Caco-2 (cell line): ENCODE data around the gene TMEM232. TPM values are rescaled to one million over a fixed set of nuclear protein-coding genes. Genes with fewer than 3 reads are reported as not detected.

Source experiments
- BruUV-seq: library from RNA; stranded (reverse); fragments of 400-500 nt; replicated peaks from 2 replicates; lab custom pipeline; 2021; lab: Mats Ljungman, UMichigan
- CTCF ChIA-PET: fragments of 300-600 bp; sonication (Branson Sonifier 250); formaldehyde crosslinking; loops from one replicate; lab custom pipeline; 2022; ENCODE audit warnings: antibody characterized with exemption; lab: Charles Lee
- POLR2A ChIA-PET: fragments of 300-600 bp; sonication (Branson Sonifier 250); formaldehyde crosslinking; loops from one replicate; lab custom pipeline; 2022; ENCODE audit warnings: antibody characterized with exemption; lab: Charles Lee
- DNase-seq, 2 experiments: peaks; one replicate each; pipeline versions ENCODE4 v3.0.0 to v3.0.0-alpha.2; 2020 to 2022
- H3K27me3 ChIP-seq: replicated peaks from 2 replicates; pipeline ENCODE4 v1.6.0; 2011; ENCODE audit warnings: low read length; ENCODE audit not compliant: control insufficient read depth, insufficient read depth
- H3K36me3 ChIP-seq: 2 replicates; pipeline ENCODE4 v1.5.1; 2011; ENCODE audit warnings: low read length; ENCODE audit not compliant: control insufficient read depth, insufficient read depth
- H3K4me1 ChIP-seq: fragments of 250-450 bp; sonication (Bioruptor Pico); 2 replicates; pipeline ENCODE4 v1.5.1; 2020; ENCODE audit warnings: mild to moderate bottlenecking
- H3K4me3 ChIP-seq: 2 replicates; pipeline ENCODE4 v1.5.1; 2011; ENCODE audit warnings: low read depth, mild to moderate bottlenecking, control low read depth, low read length
- H3K9me3 ChIP-seq: fragments of 250-450 bp; sonication (Bioruptor Pico); 2 replicates; pipeline ENCODE4 v1.5.1; 2020; ENCODE audit warnings: mild to moderate bottlenecking, moderate library complexity
- H3K27ac Mint-ChIP-seq: one replicate; pipeline ENCODE4 v1.8.0; 2022; ENCODE audit warnings: mixed read lengths; ENCODE audit not compliant: unreplicated experiment
- H3K27me3 Mint-ChIP-seq: one replicate; pipeline ENCODE4 v1.8.0; 2022; ENCODE audit warnings: mixed read lengths; ENCODE audit not compliant: insufficient read depth, unreplicated experiment
- H3K36me3 Mint-ChIP-seq: one replicate; pipeline ENCODE4 v1.8.0; 2022; ENCODE audit warnings: mild to moderate bottlenecking, mixed read lengths; ENCODE audit not compliant: insufficient read depth, unreplicated experiment
- H3K4me1 Mint-ChIP-seq: one replicate; pipeline ENCODE4 v1.8.0; 2022; ENCODE audit warnings: low read depth, mixed read lengths; ENCODE audit not compliant: unreplicated experiment
- H3K4me3 Mint-ChIP-seq: one replicate; pipeline ENCODE4 v1.8.0; 2022; ENCODE audit warnings: mild to moderate bottlenecking, moderate library complexity, mixed read lengths; ENCODE audit not compliant: unreplicated experiment
- H3K9me3 Mint-ChIP-seq: one replicate; pipeline ENCODE4 v1.8.0; 2022; ENCODE audit warnings: mixed read lengths; ENCODE audit not compliant: unreplicated experiment
- intact Hi-C: fragments of 100-400 bp; cut with micrococcal nuclease; formaldehyde crosslinking; loops from one replicate; pipeline ENCODE4 v1.10.0; 2022; ENCODE audit not compliant: unreplicated experiment
- total RNA-seq: library from RNA; stranded (reverse); gene quantifications from 2 replicates; pipeline ENCODE4 v1.2.3, GENCODE V29; 2022
- TF ChIP-seq, protein P1 (sequence below), 2 experiments: fragments of 200-600 bp in 1 of 2; IDR thresholded peaks; 1 replicate in 1 of 2; 2 replicates in 1 of 2; pipeline versions ENCODE4 v1.5.1 to v1.8.0; 2011 to 2022; ENCODE audit warnings: antibody characterized with exemption in 1 of 2, control low read depth in 1 of 2, inconsistent platforms in 1 of 2, low read depth in 1 of 2, low read length in 1 of 2, mild to moderate bottlenecking in 1 of 2, moderate library complexity in 1 of 2; ENCODE audit not compliant: insufficient read depth in 1 of 2, severe bottlenecking in 1 of 2, unreplicated experiment in 1 of 2

Gene TMEM232
- total RNA-seq, 1 experiment from 2014 or later, result 0.34 TPM

DNA sequence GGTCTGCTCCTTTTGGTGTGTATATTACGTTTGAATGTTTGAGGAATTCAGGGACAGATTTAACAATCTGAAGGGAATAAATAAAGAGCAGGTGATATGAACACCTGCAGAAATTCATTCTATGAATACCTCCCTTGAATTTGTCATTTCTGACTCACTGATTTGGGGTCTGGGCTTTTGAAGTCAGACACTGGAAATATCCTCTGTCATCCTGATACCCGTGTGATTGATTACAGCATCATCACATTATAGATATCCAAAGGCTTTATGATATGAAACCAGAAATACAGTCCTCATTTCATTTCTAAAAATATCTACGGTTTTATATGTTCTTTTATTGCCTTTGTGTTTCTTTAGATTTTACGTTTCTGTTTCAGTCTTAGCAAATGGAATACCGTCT lies 68.5 kb downstream of the TMEM232 start:
- no peaks in the 10 kb centered on the region for H3K27me3 ChIP-seq
- Mint-ChIP-seq H3K4me1 (no peaks in the 10 kb centered on the region), H3K27me3 (no peaks in the 10 kb centered on the region), H3K4me3 (no peak overlapping the region), H3K9me3 (no peaks in the 10 kb centered on the region), H3K27ac (no peak overlapping the region), H3K36me3 (no peaks in the 10 kb centered on the region)
- CTCF ChIA-PET, result no interaction called here
- intact Hi-C loops, result no loop called here
- BruUV-seq, result no TSS peak
- TF ChIP-seq, protein P1, sequence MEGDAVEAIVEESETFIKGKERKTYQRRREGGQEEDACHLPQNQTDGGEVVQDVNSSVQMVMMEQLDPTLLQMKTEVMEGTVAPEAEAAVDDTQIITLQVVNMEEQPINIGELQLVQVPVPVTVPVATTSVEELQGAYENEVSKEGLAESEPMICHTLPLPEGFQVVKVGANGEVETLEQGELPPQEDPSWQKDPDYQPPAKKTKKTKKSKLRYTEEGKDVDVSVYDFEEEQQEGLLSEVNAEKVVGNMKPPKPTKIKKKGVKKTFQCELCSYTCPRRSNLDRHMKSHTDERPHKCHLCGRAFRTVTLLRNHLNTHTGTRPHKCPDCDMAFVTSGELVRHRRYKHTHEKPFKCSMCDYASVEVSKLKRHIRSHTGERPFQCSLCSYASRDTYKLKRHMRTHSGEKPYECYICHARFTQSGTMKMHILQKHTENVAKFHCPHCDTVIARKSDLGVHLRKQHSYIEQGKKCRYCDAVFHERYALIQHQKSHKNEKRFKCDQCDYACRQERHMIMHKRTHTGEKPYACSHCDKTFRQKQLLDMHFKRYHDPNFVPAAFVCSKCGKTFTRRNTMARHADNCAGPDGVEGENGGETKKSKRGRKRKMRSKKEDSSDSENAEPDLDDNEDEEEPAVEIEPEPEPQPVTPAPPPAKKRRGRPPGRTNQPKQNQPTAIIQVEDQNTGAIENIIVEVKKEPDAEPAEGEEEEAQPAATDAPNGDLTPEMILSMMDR (IDR thresholded peaks at IDR 0.05; ENCODE audit: insufficient read depth in 1 of 2, low read depth in 1 of 2, low read length in 1 of 2, severe bottlenecking in 1 of 2, unreplicated experiment in 1 of 2), result no peak
- H3K4me3 ChIP-seq, result no peak overlapping the region
- no peaks in the 10 kb centered on the region for H3K36me3 ChIP-seq
- DNase-seq, result no peak
- H3K9me3 ChIP-seq, result no peaks in the 10 kb centered on the region
- POLR2A ChIA-PET, result no interaction called here
- H3K4me1 ChIP-seq, result no peaks in the 10 kb centered on the region

DNA sequence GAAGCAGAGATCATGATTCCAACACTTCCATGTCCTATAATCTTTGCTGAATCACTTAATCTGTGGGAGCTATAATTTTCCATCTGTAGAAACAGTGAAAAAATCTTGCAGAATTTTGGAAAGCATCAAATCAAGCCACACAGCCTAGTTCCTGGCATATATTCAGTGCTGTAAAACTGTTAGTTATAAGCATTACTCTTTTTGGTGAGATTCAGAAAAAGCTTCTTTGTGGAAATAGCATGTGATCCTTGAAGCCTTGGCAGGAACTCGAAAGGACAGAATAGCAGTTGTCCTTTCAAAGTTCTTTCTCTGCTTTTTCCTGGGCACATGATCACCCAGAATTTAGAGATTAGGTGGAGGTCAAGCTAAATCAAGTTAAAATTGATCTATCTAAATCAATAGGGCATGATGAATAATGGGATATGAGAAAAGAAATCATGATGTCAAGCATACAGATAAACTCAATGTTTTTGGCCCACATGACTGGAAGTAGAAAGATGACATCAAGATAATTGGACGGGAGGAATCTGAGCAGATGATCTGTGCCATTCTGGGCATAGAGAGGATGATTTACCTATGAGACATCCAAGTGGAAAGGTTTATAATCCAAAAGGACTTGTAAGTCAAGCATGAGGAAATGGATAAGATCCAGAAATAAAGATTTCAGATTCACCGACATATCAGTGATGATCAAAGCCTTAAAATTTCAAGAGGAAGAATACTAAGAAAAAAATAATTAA lies 73.1 kb downstream of the TMEM232 start:
- intact Hi-C loops, result no loop called here
- Histone ChIP-seq H3K36me3 (no peaks in the 10 kb centered on the region), H3K9me3 (no peaks in the 10 kb centered on the region), H3K4me3 (no peak overlapping the region), H3K27me3 (no peaks in the 10 kb centered on the region), H3K4me1 (no peaks in the 10 kb centered on the region)
- ChIA-PET CTCF (no interaction called here), POLR2A (no interaction called here)
- H3K27me3 Mint-ChIP-seq, result no peaks in the 10 kb centered on the region
- TF ChIP-seq, protein P1 (IDR thresholded peaks at IDR 0.05; ENCODE audit: insufficient read depth in 1 of 2, low read depth in 1 of 2, low read length in 1 of 2, severe bottlenecking in 1 of 2, unreplicated experiment in 1 of 2), result no peak
- H3K27ac Mint-ChIP-seq, result no peak overlapping the region
- DNase-seq, result no peak
- H3K4me1 Mint-ChIP-seq, result no peaks in the 10 kb centered on the region
- no peaks in the 10 kb centered on the region for H3K36me3 Mint-ChIP-seq
- BruUV-seq, result no TSS peak
- H3K4me3 Mint-ChIP-seq, result no peak overlapping the region
- no peaks in the 10 kb centered on the region for H3K9me3 Mint-ChIP-seq

DNA sequence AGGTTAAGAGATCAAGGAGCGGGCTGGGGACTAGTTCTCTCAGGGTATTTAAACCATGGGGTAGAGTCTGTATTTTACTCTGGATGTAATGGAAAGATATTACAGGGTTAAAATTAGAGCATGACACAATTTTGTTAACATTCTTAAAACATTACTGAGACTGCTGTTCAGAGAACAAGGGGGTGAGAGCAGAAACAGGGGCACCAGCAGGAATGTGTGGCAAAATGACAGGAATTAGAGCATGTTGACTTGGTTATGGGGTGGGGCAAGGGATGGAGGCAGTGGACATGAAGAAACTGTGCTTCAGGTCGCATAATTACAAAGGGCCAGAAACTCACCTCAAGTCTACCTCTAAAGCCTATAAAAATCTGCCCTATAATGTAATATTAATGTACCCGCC lies 75.0 kb downstream of the TMEM232 start:
- no peak overlapping the region for H3K4me3 ChIP-seq
- H3K27me3 ChIP-seq, result no peaks in the 10 kb centered on the region
- Mint-ChIP-seq H3K27ac (no peak overlapping the region), H3K27me3 (no peaks in the 10 kb centered on the region), H3K9me3 (no peaks in the 10 kb centered on the region), H3K36me3 (no peaks in the 10 kb centered on the region), H3K4me3 (no peak overlapping the region), H3K4me1 (no peaks in the 10 kb centered on the region)
- H3K9me3 ChIP-seq, result no peaks in the 10 kb centered on the region
- ChIA-PET CTCF (no interaction called here), POLR2A (no interaction called here)
- no peaks in the 10 kb centered on the region for H3K4me1 ChIP-seq
- no TSS peak for BruUV-seq
- no peak for DNase-seq
- no peaks in the 10 kb centered on the region for H3K36me3 ChIP-seq
- intact Hi-C loops, result no loop called here
- TF ChIP-seq, protein P1 (IDR thresholded peaks at IDR 0.05; ENCODE audit: insufficient read depth in 1 of 2, low read depth in 1 of 2, low read length in 1 of 2, severe bottlenecking in 1 of 2, unreplicated experiment in 1 of 2), result no peak
